Skin of body (tissue), 2 donors: ENCODE results near the gene BRIP1. TPM values are rescaled to one million over a fixed set of nuclear protein-coding genes. Genes with fewer than 3 reads are reported as not detected.
"Not testable (repeated sequence)": the region's sequence is repeated elsewhere in the genome, so short reads cannot be mapped to it uniquely, and the experiment has no call there.

ENCODE experiments used
- DNase-seq: peaks from one replicate; lab custom pipeline; 2025; lab: John Stamatoyannopoulos, UW
- total RNA-seq: library from RNA; depleted of rRNA; stranded (reverse); fragments of >200 nt; gene quantifications from one replicate; pipeline ENCODE4 v1.2.3, GENCODE V29; 2014

BRIP1 gene
- total RNA-seq, 1 donor from 2014 or later: 10.5 TPM

GRCh38 chr17:61701334-61701733 is 162.0 kb downstream of the BRIP1 start:
- DNase-seq: no peak

GRCh38 chr17:61700252-61700651 is 163.1 kb downstream of the BRIP1 start:
- no peak for DNase-seq

GRCh38 chr17:61699694-61700093 is 163.6 kb downstream of the BRIP1 start:
- DNase-seq: no peak

- no peak for DNase-seq
These were observed 164.3 kb downstream of the BRIP1 start for GRCh38 chr17:61699032-61699431.

- DNase-seq: no peak
These were observed 165.1 kb downstream of the BRIP1 start for GRCh38 chr17:61698244-61698643.

GRCh38 chr17:61695779-61696337 is 167.5 kb downstream of the BRIP1 start:
- no peak for DNase-seq

- no peak for DNase-seq
These were observed 169.2 kb downstream of the BRIP1 start for GRCh38 chr17:61694095-61694494.

- no peak for DNase-seq
These were observed 173.6 kb downstream of the BRIP1 start for GRCh38 chr17:61689610-61690180.

- DNase-seq: no peak
These were observed 175.6 kb downstream of the BRIP1 start for GRCh38 chr17:61687769-61688168.

- no peak for DNase-seq
These were observed 177.2 kb downstream of the BRIP1 start for GRCh38 chr17:61686113-61686512.

- DNase-seq: no peak
These were observed 178.5 kb downstream of the BRIP1 start for GRCh38 chr17:61684818-61685217.

GRCh38 chr17:61684172-61684571 is 179.2 kb downstream of the BRIP1 start:
- no peak for DNase-seq

GRCh38 chr17:61683466-61683865 is 179.9 kb downstream of the BRIP1 start:
- DNase-seq: no peak

GRCh38 chr17:61680921-61681320 is 182.4 kb downstream of the BRIP1 start:
- DNase-seq: no peak

- no peak for DNase-seq
These were observed 185.0 kb downstream of the BRIP1 start for GRCh38 chr17:61678339-61678738.

- DNase-seq: not testable (repeated sequence)
These were observed 186.0 kb downstream of the BRIP1 start for GRCh38 chr17:61677150-61677811.

- not testable (repeated sequence) for DNase-seq
These were observed 186.8 kb downstream of the BRIP1 start for GRCh38 chr17:61676522-61676921.

GRCh38 chr17:61674609-61675008 is 188.7 kb downstream of the BRIP1 start:
- not testable (repeated sequence) for DNase-seq

- not testable (repeated sequence) for DNase-seq
These were observed 190.1 kb downstream of the BRIP1 start for GRCh38 chr17:61673019-61673897.

- DNase-seq: no peak
These were observed 191.2 kb downstream of the BRIP1 start for GRCh38 chr17:61672140-61672539.

- no peak for DNase-seq
These were observed 192.6 kb downstream of the BRIP1 start for GRCh38 chr17:61670691-61671090.

- no peak for DNase-seq
These were observed 193.8 kb downstream of the BRIP1 start for GRCh38 chr17:61669522-61669921.
